Lower leg skin (tissue), 3 donors: ENCODE data around the gene PSENEN.

Experiments
- CTCF ChIP-seq, 3 donors: fragments of 450-650 bp; IDR thresholded peaks; one replicate each; pipeline ENCODE4 v1.5.1; 2016; ENCODE audit warnings: antibody characterized with exemption in 3 of 3, mild to moderate bottlenecking in 3 of 3, moderate library complexity in 2 of 3
- POLR2A ChIP-seq, 2 donors: fragments of 450-650 bp; IDR thresholded peaks; one replicate each; pipeline ENCODE4 v1.6.1; 2016 to 2017; ENCODE audit warnings: antibody characterized with exemption in 2 of 2, mild to moderate bottlenecking in 1 of 2, moderate library complexity in 1 of 2

GRCh38 chr19:35781650-35782049, 36.2 kb downstream of the PSENEN start:
- TF ChIP-seq CTCF (IDR thresholded peaks at IDR 0.05) (no peak), POLR2A (IDR thresholded peaks at IDR 0.05) (no peak)
